Hindlimb muscle (tissue), 1 donor: ENCODE measurements around the gene SENP1. TPM values are rescaled to one million over a fixed set of nuclear protein-coding genes. Genes with fewer than 3 reads are reported as not detected.

Experiments used
- DNase-seq: peaks from one replicate; pipeline ENCODE4 v3.0.0-alpha.2; 2013
- polyA plus RNA-seq: library from polyadenylated mRNA; unstranded; fragments of 120-200 nt; gene quantifications from one replicate; pipeline ENCODE4 v1.2.1, GENCODE V29; 2013; ENCODE audit not compliant: insufficient read length

Gene SENP1
- polyA plus RNA-seq, 1 donor: 14.4 TPM

DNA sequence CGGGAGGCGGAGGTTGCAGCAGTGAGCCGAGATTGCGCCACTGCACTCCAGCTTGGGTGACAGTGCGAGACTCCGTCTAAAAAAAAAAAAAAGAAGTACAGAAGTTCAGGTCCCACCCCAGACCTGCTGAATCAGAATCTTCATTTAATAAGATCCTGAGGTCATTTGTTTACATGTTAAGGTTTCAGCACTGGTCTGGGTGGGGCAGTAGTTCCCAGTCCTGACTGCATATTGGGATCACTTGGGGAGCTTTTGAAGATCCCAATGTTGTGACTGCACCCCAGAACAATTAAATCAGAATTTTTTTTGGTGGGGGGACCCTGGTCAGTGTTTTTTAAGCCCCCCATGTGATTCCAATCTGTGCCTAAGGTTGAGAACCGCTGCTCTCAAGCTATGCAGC is 89.9 kb downstream of the SENP1 start:
- DNase-seq: no peak

DNA sequence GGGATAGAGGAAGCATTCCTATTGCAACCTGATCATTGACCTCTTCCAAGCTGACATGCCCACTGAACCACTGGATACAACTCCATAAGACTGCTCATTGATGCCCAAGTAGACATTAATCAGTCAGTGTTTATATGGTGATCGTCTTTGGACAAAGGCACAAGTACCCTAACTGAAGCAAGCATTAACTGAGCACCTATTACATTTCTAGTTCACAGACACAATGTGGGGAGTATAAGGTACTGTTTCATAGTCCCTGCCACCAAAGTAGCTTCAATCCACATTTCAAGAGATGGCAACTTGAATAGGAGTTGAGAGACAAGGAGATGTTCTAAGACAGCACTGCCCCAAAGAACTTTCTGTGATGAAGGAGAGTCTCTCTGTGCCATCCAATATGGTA is 90.8 kb downstream of the SENP1 start:
- DNase-seq: no peak

DNA sequence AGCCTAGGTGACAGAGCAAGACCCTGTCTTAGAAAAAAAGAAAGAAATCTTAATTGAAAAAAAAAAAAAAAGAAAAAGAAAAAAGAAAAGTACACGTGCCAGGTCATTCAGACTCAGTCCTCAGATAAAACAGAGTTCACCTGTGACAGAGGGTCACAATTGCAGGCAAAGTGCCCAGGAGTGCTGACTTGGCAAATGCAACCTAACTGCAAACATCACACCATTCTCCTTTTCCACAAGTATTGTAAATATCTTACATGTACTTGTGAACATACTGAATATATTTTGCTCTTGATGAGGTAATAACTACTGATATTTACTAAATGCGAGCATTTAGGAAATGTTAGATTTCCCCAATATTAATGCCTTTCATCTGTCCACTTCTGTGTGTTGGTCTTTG is 92.6 kb downstream of the SENP1 start:
- no peak for DNase-seq

DNA sequence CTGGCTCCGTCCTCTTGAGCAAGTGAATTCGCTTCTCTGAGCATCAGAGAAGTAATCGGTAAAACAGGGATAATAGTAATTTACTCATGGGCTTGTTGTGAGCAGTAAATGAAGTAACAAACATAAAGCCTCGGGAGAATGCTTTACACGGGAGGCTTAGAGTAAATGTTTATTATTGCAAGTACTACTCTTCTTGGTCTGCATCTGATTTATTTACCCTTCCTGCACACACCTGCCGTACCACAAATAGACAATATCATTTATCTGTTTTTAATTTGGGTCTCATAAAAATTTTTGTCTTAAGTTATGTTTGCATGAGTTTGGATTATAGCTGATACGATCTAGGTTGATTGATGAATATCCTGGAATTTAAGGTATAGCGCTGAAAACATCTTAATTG is 93.8 kb downstream of the SENP1 start:
- DNase-seq: no peak

DNA sequence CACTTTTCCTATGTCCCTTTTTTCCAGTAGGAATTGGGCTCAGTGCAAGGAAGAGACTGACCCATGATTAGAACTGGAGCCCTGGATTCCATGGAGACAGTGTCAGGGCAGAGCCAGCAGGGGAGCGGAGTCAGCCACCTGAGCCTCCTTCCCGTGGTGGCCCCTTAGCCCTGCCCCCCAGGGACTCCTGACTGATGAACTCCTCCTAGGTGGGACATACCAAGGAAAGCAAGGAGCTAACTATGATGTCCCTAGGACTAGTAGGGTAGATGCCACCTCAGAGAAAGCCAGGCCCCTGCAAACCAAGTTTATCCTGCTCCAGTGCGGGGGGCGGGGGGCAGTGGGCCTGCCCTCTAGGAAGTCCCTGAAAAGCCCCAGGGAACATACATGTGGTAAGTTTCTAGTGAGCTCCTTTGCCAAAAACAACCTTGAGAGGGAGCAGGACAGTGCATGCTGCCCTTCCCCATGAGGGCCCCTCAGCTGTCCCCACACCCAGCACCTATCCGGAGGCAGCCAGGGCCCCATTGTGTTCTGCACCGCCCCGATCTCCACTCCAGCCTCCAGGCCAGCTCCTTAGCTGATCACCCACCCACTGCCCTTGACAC is 95.4 kb downstream of the SENP1 start:
- DNase-seq: no peak

DNA sequence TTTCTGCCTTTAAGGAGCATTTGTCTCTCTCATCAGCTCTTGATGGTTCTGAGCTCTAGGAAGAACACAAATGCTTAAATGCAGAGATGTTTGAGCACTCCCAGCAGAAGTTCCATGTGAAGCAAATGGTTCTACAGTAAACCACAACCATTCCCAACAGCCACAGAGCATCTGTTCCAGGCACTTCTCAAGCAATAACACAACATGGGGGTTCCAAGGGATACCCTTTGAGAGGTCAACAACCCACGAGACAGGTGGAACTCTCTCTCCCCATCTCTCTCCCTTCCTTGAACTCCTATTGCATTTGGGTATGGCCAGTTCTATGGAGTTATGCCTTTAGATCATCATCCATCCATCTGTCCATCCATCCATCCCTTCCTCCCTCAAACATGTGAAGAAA is 96.4 kb downstream of the SENP1 start:
- DNase-seq: no peak

DNA sequence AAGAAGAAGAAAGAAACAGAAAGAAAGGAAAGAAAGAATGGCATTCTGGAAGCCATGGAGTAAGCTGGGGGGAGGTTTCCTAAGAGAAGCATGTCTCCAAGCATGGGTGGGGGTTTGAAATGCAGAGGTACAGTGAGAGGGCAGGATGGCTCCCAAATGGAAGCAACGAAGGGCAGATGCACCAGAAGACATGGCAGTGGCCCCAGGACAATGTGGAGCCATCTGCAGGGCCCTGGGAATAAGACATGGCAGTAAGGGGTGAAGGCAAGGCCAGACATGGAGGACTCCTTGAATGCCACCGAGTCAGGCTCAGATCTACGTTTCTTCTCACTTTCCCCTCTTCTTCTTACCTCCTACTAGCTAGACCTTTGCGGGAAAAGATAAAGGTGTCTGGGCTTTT is 96.9 kb downstream of the SENP1 start:
- no peak for DNase-seq

DNA sequence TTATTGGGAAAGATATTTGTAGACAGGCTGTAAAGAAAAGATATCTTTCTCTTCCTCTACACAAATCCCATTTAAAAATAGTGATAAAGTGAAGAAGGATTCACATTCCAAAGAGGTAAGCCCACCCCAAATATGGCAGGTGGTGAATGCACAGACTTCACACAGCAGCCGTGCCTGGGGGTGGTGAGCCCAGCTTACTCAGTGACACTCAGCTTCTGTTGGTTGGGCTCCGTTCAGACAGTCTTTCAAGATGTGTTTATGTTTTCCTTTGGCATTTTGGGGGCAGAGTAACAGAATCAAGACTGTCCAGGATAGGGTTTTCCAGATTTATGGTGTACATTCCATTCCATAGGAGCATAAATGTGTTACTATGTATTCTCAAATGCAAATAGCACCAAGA is 97.5 kb downstream of the SENP1 start:
- no peak for DNase-seq

DNA sequence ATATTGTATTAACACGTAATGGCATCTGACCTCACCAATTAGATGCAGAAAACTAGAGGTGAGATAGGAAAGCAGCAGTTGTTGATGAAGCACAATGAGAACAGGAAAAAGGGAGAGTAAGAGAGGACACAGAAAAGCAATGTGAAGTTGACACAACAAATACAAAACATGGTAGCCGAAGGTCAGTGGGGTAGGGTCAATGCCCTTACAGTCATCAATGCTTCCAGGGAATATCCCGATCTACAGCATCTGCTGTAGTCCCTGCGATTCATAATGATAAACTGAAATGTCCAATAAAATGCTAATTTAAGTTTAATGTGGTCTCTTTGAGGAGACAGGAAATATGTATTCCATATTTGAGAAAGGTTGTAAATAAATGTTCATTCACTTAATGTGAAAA is 98.7 kb downstream of the SENP1 start:
- no peak for DNase-seq

DNA sequence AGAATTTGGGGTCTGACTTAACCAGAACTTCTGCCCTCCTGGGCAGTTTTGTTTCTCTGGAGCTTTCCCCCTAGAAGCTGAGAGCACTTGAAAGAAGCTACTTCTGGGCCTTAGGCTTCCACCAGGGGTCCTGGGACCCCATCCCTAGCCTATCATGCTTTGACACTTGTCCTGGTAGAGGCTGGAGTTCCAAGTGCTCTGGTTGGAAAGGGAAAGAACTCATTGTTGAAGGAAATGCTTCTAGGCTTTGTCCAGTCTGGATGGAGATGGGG is 100.2 kb downstream of the SENP1 start:
- no peak for DNase-seq

DNA sequence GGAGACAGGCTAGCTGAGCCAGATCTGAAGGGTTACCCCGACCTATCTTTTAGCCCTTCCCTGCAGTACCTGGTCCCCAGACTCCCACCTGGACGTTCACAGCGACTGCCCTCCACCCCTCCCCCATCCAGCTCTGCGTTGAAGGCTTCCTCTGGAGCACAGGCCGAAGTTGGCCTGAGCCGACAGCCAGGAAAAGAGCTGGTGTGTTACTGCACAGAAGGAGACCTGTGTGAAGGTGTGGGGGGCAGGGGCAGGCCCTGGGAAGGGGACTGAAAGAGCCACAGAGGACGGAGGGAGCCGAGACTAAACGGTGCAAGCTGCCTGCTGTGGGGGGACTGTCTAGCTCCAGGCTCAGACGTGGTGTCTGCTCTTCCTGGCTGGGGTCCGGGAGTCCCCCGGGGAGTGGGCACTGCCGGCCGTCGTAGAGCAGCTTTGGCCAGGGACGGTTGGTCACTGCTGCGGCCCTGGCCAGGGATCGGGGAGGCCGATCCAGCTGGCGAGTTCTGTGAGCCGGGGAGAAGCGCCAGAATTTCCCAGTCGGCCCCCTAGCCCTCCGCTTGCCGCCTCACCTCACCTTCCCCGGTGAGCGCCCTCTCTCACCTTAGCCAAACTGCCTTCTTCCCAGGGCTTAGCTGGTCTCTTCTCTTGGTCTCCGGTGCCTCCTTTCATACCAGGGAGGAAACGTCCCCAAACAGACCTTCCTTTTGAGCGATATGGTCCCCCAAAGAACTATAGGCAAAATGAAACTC is 100.7 kb downstream of the SENP1 start:
- no peak for DNase-seq

DNA sequence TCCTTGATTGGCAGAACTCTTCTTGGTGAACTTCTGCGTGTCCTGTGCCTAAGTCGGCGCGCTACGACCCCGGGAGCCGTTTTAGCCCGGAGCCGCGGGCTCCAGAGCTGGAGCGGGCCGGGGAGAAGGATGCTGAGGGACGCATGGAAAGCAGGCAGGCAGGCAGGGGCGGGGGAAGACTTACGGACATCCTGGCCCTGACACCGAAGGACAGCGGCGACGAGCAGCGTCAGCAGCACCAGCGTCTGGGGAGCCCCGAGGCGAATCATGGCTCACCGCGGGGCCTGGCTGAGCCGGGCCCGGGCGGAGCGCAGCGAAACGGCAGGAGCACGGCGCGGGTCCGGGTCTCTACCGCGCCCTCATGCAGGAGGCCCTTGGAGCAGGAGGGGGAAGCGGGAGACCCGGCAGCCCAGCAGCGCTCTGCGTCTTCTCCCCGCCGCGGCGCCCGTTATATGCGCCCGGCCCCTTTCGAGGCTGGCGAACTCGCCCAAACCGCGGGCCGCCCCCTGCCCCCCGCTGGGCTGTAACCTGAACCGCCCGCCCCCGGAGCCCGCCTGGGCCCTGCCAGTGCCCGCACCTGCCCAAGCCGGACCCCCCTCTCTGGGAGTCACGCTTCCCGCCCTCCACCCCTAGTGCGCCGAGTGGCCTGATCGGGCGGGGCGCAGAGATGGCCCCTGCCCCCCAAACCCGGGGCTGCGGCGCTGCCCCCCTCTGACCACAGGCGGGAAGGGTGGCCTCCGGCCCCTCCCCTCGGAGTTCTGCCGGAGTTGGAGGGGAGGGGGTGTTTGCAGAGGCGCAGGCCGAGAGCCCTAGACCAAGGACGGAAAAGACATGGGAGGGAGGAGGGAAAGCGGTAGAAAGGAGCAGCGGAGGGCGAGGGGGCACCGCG is 101.6 kb downstream of the SENP1 start, which contains the start of gene COL2A1:
Gene COL2A1 (minus strand): TSS at position 424 of the 889 bp plus-strand sequence. CDS start 155 bp downstream, at position 269.
- no peak for DNase-seq

DNA sequence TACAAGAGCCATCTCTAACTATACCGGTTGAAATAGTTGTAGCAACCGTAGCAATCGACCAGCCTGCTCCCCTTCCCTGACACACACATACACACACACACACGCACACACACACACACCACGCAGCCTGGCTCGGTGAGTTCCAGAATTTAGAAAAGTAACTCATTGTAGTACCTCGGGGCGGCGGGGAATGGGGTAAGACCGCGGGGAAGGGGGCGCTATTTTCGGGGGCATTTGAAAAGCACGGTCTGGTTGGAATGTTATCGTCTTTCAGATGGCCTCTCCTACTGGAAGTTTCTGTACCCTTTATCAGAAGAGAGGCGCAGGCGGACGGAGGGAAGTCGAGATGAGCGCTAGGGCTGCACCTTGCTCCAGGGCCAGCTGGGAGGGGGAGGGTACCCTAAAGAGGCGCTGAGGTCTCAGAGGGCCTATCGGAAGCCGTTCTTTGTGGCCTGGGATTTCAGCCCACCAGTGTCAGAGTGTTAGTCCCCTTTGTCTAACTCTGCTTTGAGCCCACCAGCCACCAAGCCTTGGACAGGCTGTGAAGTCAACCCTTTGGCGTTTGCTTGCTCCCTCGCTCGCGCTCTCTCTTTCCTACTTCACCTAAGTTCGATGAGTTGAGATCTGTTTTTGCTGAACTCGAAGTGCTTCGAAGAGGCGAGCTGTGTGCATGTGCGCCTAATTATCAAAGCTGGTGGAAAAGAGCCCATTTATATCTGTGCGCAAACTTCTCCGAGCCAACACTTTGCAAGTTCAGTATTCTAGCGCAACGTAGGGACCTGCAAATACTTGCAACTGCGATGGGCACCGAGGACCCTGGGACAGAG is 102.4 kb downstream of the SENP1 start:
- DNase-seq: no peak

DNA sequence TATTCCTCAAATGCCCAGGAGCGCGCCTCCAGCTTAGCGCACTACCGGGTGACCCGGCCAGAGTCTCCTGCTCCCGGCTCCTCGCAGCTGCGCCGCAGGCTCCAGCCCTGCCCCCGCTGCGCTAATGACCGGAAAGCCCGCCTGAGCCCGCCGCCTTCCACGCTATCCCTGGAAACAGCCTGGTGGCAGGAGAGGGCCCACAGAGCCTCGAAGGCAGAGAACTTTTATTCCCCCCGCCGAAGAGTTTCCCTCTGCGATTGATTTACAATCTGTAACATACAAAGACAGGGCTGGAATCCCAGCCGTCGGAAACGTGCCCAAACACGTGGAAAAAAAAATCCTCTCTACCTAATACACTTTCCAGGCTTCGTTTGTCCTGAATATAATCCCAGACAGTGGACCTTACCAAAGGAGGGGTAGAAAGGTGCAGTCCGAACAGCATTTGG is 103.1 kb downstream of the SENP1 start:
- DNase-seq: peak; percentile 81

DNA sequence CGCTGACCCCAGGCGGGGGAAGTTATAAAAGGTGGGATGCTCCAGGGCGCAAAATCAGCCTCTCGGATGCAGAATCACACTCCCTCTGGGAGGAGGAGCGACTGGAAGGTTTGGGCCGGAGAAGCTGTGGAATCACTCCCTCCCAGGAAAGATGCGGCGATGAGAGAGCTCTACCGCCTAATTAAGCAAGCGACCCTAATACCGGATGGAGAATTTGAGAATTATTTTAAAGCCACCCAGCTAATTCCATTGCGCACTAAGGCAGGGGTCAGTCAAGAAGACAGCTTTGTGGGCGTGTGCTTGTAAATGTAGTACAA is 103.5 kb downstream of the SENP1 start:
- DNase-seq: no peak

DNA sequence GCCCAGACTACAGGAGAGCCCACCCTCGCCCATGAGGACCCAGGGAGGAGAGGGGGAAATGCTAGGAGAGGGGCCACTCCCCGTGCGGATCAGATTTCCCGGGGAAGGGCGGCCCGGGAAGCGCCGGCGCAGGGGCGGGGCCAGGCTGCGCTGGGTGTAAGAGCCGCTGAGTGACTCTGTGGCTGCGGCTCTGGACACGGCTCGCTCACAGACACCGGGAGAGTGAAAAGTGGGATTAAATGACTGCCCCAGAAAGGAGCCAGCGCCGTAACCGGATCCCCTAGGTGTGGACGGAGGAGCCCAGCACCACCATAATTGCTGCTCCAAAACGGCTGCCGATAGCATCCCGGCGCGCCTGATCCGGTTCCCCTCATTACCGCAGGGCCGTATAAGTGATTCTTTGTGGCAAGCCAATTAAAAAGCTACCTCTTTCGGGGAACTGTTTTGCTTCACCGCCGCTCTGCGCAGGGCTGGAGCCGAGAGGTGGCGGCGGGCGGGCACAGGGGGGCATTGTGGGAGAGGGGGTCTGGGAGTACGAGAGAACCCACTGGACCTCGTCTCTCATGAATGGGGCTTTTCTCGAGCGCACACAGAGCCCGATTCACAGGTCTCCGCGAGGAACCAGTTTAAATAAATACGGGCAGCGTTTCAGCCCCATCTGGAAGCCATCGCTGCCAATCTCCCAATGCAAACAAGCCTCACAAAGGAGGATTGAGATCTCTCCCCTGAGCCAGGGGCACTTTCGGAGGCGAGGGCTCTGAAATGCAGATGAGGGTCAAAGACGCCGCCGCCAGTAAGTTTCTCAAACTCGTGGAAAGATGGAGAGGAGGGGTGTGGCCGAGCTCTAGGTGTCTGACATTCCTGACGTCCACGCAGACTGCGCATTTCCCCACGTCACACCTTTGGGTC is 104.1 kb downstream of the SENP1 start:
- peak; percentile 65 for DNase-seq

DNA sequence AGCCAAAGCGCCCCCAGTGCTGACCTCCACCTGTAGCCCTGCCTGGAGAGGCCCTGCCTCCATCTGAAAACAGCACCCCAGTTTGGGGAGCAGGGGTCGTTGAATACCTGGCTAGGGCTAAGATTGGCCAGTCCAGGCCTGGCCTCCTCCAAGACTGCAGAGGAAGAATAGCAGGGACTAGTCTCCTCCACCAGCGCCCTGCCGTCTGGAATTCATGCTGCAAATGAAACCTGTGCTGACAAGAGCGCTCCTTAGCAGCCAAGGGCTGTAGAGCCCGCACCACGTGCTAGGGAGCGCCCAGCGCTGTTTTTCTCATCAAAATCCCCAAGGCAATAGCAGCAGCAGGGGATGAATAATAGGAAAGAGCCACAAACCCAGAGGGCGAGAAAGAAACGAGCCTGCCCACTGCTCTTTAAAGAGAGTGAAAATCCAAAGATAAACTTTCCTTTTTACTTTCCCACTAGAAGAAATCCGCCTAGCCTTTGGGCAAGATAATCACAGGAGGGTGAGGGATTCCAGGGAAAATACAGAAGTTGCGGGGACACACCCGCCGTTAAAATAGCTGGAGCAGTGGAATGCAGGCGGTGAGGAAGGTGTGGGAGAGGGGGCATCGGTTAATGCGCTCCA is 104.9 kb downstream of the SENP1 start:
- no peak for DNase-seq

DNA sequence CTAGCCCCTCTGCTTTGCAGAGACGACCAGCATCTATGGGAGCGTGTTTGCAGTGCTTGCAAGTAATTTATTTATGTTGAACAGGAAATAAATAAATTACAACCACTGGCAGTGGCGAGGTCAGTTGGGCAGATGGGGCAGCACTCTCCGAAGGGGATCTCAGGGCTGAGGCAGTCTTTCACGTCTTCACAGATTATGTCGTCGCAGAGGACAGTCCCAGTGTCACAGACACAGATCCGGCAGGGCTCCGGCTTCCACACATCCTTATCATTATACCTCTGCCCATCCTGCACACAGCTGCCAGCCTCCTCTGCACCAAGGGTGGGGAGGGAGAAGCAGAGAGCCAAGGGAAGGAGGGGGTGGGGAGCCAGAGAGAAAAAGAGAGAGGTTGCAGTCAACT is 106.1 kb downstream of the SENP1 start:
- no peak for DNase-seq

DNA sequence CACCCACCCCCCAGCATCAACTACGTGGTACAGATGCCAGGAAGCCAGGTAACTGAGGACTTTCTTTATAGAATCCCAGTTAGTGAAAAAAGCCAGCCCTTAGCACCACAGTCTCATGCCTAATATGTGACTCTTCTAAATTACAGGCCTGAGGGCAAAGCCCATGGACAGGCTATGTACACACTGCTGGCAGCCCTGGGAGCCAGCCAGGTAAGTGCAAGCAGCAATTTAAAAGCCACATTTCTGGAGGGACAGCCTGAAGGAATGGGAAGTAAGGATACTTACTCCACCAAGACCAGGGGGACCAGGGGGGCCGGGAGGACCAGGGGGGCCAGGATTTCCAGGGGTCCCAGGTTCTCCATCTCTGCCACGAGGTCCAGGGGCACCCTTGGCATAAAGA is 108.6 kb downstream of the SENP1 start:
- DNase-seq: no peak

DNA sequence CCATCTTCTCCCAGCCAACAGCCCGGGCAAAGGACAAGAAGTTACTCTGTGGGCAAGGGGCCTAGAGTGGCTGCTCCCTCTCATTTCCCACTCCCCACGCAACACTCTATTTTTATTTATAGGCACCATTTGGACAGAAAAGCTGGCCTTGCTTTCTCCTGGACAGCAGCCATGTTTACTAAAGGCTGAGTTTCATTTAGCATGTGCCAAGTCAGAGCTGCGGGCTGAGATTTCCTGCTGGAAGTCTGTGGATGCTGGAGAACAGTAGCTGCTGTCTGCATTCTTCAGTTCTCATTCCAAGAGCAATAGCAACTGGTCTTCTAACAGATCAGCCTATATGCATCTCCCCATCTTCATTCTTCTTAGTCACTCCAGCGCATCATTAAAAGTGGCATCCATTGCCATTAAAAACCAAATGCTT is 109.9 kb downstream of the SENP1 start:
- DNase-seq: no peak

DNA sequence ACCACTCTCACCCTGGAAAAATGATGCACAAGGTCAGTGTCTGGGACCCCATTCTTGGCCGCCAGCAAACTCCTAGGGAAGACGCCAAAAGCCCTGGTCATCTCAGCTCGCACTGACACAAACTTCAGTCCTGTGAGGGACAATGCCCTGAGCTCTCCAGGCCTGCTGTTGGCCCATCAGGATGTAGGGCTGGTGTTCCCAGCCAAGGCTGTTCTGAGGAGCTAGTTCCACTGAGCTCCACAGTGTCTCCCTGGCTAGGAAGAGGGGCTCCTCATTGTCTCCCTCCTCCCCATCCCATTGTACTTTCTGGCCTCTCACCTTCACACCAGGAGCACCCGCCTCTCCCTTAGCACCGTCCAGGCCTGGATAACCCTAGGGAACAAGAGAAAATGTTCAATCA is 112.4 kb downstream of the SENP1 start:
- no peak for DNase-seq
